ENCODE results near the gene ANKH. TPM values are rescaled to one million over a fixed set of nuclear protein-coding genes. Genes with fewer than 3 reads are reported as not detected.

ANKH gene
- polyA plus RNA-seq, 1 donor from 2014 or later: 9.9 TPM

DNA sequence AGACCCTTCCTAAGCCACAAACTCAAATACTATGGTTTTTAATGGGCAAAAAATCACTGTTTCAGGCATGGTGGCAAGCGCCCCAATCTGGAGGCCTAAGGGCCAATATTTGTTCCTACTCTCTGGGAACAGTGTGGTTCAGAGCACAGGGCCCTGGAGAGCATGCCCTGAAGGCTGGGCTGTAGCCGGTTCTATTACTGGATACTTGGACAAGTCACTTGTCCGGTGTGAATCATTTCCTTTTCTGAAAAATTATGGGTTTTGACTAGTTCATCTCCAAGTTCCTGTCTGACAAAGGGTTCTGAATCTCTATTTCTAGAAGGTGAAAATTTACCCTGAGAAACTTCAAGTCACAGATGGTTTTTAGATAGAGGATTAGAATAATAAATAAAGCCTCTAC lies 132.0 kb downstream of the ANKH start:
- H3K9me2 ChIP-seq (ENCODE audit: insufficient read depth, low read length): no peaks in the 10 kb centered on the region
- H3K27me3 ChIP-seq (ENCODE audit: insufficient read depth, low read depth, low read length): no peaks in the 10 kb centered on the region
- no peak overlapping the region for H2AFZ ChIP-seq (ENCODE audit: low read depth, low read length)
- no peaks in the 10 kb centered on the region for H3K79me2 ChIP-seq (replicated peaks; ENCODE audit: insufficient read depth, low read length)
- no peak overlapping the region for H3K4me3 ChIP-seq (ENCODE audit: low read length)
- H3K4me2 ChIP-seq (ENCODE audit: low read length): no peak overlapping the region
- TF ChIP-seq MXI1 (conservative IDR thresholded peaks at IDR 0.05; ENCODE audit: poor library complexity, severe bottlenecking) (no peak), EZH2 (IDR thresholded peaks at IDR 0.05; ENCODE audit: borderline replicate concordance, insufficient read depth, low read length, poor library complexity, severe bottlenecking) (no peak), TAF1 (IDR thresholded peaks at IDR 0.05; ENCODE audit: low read depth) (no peak), POLR2AphosphoS5 (IDR thresholded peaks at IDR 0.05) (no peak), RAD21 (conservative IDR thresholded peaks at IDR 0.05) (no peak), SMC3 (conservative IDR thresholded peaks at IDR 0.05; ENCODE audit: poor library complexity) (no peak), EP300 (conservative IDR thresholded peaks at IDR 0.05; ENCODE audit: poor library complexity, severe bottlenecking) (no peak)
- TF ChIP-seq, protein P1, sequence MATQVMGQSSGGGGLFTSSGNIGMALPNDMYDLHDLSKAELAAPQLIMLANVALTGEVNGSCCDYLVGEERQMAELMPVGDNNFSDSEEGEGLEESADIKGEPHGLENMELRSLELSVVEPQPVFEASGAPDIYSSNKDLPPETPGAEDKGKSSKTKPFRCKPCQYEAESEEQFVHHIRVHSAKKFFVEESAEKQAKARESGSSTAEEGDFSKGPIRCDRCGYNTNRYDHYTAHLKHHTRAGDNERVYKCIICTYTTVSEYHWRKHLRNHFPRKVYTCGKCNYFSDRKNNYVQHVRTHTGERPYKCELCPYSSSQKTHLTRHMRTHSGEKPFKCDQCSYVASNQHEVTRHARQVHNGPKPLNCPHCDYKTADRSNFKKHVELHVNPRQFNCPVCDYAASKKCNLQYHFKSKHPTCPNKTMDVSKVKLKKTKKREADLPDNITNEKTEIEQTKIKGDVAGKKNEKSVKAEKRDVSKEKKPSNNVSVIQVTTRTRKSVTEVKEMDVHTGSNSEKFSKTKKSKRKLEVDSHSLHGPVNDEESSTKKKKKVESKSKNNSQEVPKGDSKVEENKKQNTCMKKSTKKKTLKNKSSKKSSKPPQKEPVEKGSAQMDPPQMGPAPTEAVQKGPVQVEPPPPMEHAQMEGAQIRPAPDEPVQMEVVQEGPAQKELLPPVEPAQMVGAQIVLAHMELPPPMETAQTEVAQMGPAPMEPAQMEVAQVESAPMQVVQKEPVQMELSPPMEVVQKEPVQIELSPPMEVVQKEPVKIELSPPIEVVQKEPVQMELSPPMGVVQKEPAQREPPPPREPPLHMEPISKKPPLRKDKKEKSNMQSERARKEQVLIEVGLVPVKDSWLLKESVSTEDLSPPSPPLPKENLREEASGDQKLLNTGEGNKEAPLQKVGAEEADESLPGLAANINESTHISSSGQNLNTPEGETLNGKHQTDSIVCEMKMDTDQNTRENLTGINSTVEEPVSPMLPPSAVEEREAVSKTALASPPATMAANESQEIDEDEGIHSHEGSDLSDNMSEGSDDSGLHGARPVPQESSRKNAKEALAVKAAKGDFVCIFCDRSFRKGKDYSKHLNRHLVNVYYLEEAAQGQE (IDR thresholded peaks at IDR 0.05; ENCODE audit: borderline replicate concordance): no peak
- TF ChIP-seq, protein P2, sequence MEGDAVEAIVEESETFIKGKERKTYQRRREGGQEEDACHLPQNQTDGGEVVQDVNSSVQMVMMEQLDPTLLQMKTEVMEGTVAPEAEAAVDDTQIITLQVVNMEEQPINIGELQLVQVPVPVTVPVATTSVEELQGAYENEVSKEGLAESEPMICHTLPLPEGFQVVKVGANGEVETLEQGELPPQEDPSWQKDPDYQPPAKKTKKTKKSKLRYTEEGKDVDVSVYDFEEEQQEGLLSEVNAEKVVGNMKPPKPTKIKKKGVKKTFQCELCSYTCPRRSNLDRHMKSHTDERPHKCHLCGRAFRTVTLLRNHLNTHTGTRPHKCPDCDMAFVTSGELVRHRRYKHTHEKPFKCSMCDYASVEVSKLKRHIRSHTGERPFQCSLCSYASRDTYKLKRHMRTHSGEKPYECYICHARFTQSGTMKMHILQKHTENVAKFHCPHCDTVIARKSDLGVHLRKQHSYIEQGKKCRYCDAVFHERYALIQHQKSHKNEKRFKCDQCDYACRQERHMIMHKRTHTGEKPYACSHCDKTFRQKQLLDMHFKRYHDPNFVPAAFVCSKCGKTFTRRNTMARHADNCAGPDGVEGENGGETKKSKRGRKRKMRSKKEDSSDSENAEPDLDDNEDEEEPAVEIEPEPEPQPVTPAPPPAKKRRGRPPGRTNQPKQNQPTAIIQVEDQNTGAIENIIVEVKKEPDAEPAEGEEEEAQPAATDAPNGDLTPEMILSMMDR (IDR thresholded peaks at IDR 0.05; ENCODE audit: poor library complexity, severe bottlenecking): no peak
- no peaks in the 10 kb centered on the region for H4K20me1 ChIP-seq (ENCODE audit: insufficient read depth)
- no peaks in the 10 kb centered on the region for H3F3A ChIP-seq (ENCODE audit: insufficient read depth, low read length, poor library complexity, severe bottlenecking)
- peaks cover 14% of the 10 kb centered on the region for H3K36me3 ChIP-seq (ENCODE audit: insufficient read depth, low read length)
- H3K9me3 ChIP-seq (ENCODE audit: low read length): no peaks in the 10 kb centered on the region
- H3K9ac ChIP-seq (ENCODE audit: low read length): no peak overlapping the region
- H3K27ac ChIP-seq (ENCODE audit: low read length): no peak overlapping the region

DNA sequence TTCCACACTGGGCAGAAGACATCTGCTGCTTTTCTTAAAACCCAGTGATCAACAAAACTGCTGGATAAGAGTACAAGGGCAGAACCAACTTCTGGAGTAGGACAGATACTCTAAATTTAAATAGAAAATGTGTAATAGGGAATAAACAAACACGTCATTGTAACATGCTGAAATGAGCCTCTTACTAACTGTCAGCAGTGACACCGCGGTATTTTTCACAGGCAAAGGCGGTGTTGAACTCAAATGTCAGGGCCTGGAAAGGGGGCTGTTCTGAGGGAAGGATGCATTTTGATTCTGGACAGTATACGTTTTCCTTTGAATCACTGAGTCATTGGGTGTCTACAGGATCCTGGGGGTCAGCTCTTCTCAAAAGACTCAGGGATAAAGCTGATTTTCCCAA lies 133.5 kb downstream of the ANKH start:
- H3K9me2 ChIP-seq (ENCODE audit: insufficient read depth, low read length): no peaks in the 10 kb centered on the region

More for the DNA sequence above, 133.5 kb downstream of the ANKH start:
- H3K36me3 ChIP-seq (ENCODE audit: insufficient read depth, low read length): peaks cover 11% of the 10 kb centered on the region
- H4K20me1 ChIP-seq (ENCODE audit: insufficient read depth): no peaks in the 10 kb centered on the region
- no peak overlapping the region for H3K9ac ChIP-seq (ENCODE audit: low read length)
- no peak overlapping the region for H3K4me2 ChIP-seq (ENCODE audit: low read length)
- no peaks in the 10 kb centered on the region for H3K27me3 ChIP-seq (ENCODE audit: insufficient read depth, low read depth, low read length)
- no peaks in the 10 kb centered on the region for H3F3A ChIP-seq (ENCODE audit: insufficient read depth, low read length, poor library complexity, severe bottlenecking)
- H3K4me3 ChIP-seq (ENCODE audit: low read length): no peak overlapping the region
- H3K9me3 ChIP-seq (ENCODE audit: low read length): no peaks in the 10 kb centered on the region
- TF ChIP-seq, protein P1 (IDR thresholded peaks at IDR 0.05; ENCODE audit: borderline replicate concordance): no peak
- TF ChIP-seq SMC3 (conservative IDR thresholded peaks at IDR 0.05; ENCODE audit: poor library complexity) (no peak), EZH2 (IDR thresholded peaks at IDR 0.05; ENCODE audit: borderline replicate concordance, insufficient read depth, low read length, poor library complexity, severe bottlenecking) (no peak), RAD21 (conservative IDR thresholded peaks at IDR 0.05) (no peak), MXI1 (conservative IDR thresholded peaks at IDR 0.05; ENCODE audit: poor library complexity, severe bottlenecking) (no peak), POLR2AphosphoS5 (IDR thresholded peaks at IDR 0.05) (no peak), TAF1 (IDR thresholded peaks at IDR 0.05; ENCODE audit: low read depth) (no peak), EP300 (conservative IDR thresholded peaks at IDR 0.05; ENCODE audit: poor library complexity, severe bottlenecking) (no peak)
- TF ChIP-seq, protein P2 (IDR thresholded peaks at IDR 0.05; ENCODE audit: poor library complexity, severe bottlenecking): no peak
- no peak overlapping the region for H2AFZ ChIP-seq (ENCODE audit: low read depth, low read length)
- H3K27ac ChIP-seq (ENCODE audit: low read length): no peak overlapping the region
- no peaks in the 10 kb centered on the region for H3K79me2 ChIP-seq (replicated peaks; ENCODE audit: insufficient read depth, low read length)

Data from neural cell (in vitro differentiated cells).